ENCODE data around the gene BCL2L11.

DNA sequence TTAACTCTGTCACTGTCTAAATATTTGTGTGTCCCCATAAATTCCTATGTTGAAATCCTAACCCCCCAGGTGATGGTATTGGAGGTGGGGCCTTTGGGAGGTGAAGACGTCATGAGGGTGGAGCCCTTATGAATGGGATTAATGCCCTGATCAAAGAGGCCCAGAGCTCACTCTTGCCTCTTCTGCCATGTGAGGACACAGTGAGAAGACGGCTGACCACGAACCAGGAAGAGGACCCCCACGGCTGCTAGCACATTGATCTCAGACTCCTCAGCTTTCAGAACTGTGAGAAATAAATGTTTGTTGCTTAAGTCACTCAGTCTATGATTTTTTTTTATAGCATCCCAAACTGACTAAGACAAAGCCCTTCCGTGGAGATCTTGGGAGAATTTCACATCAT, 71.2 kb downstream of the BCL2L11 start:
- TF ChIP-seq, protein P1, sequence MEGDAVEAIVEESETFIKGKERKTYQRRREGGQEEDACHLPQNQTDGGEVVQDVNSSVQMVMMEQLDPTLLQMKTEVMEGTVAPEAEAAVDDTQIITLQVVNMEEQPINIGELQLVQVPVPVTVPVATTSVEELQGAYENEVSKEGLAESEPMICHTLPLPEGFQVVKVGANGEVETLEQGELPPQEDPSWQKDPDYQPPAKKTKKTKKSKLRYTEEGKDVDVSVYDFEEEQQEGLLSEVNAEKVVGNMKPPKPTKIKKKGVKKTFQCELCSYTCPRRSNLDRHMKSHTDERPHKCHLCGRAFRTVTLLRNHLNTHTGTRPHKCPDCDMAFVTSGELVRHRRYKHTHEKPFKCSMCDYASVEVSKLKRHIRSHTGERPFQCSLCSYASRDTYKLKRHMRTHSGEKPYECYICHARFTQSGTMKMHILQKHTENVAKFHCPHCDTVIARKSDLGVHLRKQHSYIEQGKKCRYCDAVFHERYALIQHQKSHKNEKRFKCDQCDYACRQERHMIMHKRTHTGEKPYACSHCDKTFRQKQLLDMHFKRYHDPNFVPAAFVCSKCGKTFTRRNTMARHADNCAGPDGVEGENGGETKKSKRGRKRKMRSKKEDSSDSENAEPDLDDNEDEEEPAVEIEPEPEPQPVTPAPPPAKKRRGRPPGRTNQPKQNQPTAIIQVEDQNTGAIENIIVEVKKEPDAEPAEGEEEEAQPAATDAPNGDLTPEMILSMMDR (IDR thresholded peaks at IDR 0.05): no peak
- TF ChIP-seq EP300 (IDR thresholded peaks at IDR 0.05): no peak
- no peak for TF ChIP-seq POLR2A (IDR thresholded peaks at IDR 0.05)
